Smooth muscle cell (in vitro differentiated cells): ENCODE data around the gene PPP1R13B. TPM values are rescaled to one million over a fixed set of nuclear protein-coding genes. Genes with fewer than 3 reads are reported as not detected.

Experiments used
- DNase-seq: peaks from one replicate; lab custom pipeline; 2025; ENCODE audit not compliant: unreplicated experiment; lab: John Stamatoyannopoulos, UW
- H2AFZ ChIP-seq: fragments of 200-600 bp; sonication (generic); 2 replicates; pipeline ENCODE4 v1.6.0; 2016; ENCODE audit warnings: antibody characterized with exemption, low read depth, mild to moderate bottlenecking
- H3F3A ChIP-seq: fragments of 200-600 bp; sonication (generic); 2 replicates; pipeline ENCODE4 v1.6.0; 2017; ENCODE audit warnings: antibody characterized with exemption, low read depth
- H3K27ac ChIP-seq: fragments of 200-600 bp; sonication (generic); 2 replicates; pipeline ENCODE4 v1.5.1; 2016; ENCODE audit warnings: low read depth, mild to moderate bottlenecking
- H3K27me3 ChIP-seq: fragments of 200-600 bp; sonication (generic); 2 replicates; pipeline ENCODE4 v1.6.1; 2016; ENCODE audit warnings: low read depth, mild to moderate bottlenecking
- H3K36me3 ChIP-seq: fragments of 200-600 bp; sonication (generic); 2 replicates; pipeline ENCODE4 v1.5.1; 2016; ENCODE audit warnings: low read depth
- H3K4me1 ChIP-seq: fragments of 200-600 bp; sonication (generic); 2 replicates; pipeline ENCODE4 v1.5.1; 2016; ENCODE audit warnings: low read depth
- H3K4me2 ChIP-seq: fragments of 200-600 bp; sonication (generic); 2 replicates; pipeline ENCODE4 v1.6.0; 2016; ENCODE audit warnings: mild to moderate bottlenecking
- H3K4me3 ChIP-seq: fragments of 200-600 bp; sonication (generic); 2 replicates; pipeline ENCODE4 v1.5.1; 2016; ENCODE audit warnings: mild to moderate bottlenecking
- H3K79me2 ChIP-seq: fragments of 200-600 bp; sonication (generic); 2 replicates; pipeline ENCODE4 v1.6.0; 2016; ENCODE audit warnings: low read depth, mild to moderate bottlenecking
- H3K9ac ChIP-seq: fragments of 200-600 bp; sonication (generic); 2 replicates; pipeline ENCODE4 v1.6.0; 2016; ENCODE audit warnings: low read depth
- H3K9me3 ChIP-seq: fragments of 200-600 bp; sonication (generic); replicated peaks from 2 replicates; pipeline ENCODE4 v1.5.1; 2016; ENCODE audit warnings: low read depth
- H4K20me1 ChIP-seq: fragments of 200-600 bp; sonication (generic); 2 replicates; pipeline ENCODE4 v1.6.0; 2016; ENCODE audit warnings: low read depth
- CTCF ChIP-seq: fragments of 200-600 bp; sonication (generic); IDR thresholded peaks from 2 replicates; pipeline ENCODE4 v1.5.1; 2017; ENCODE audit warnings: borderline replicate concordance, mild to moderate bottlenecking, antibody characterized with exemption; ENCODE audit not compliant: insufficient read depth, poor library complexity, severe bottlenecking
- WGBS: methylation state at CpG from one replicate; pipeline ENCODE4 v1.1.7; 2016; ENCODE audit warnings: low lambda C conversion rate; 5-methylcytosine and 5-hydroxymethylcytosine counted together
- polyA plus RNA-seq: library from polyadenylated mRNA; unstranded; fragments of >200 nt; fragmentation: Nextera tagmentation; extraction: Ambion mirVana; gene quantifications from 2 replicates; pipeline ENCODE4 v1.2.1, GENCODE V29; 2016
- total RNA-seq: library from RNA; depleted of rRNA; stranded (reverse); fragments of >200 nt; gene quantifications from 2 replicates; pipeline ENCODE4 v1.2.3, GENCODE V29; 2014

PPP1R13B gene
- total and polyA plus RNA-seq, 2 experiments from 2014 or later = 2.3 to 4.3 TPM

- H3F3A ChIP-seq = no peaks in the 10 kb centered on the region
- peaks cover 10% of the 10 kb centered on the region for H3K4me1 ChIP-seq
- no peak for TF ChIP-seq CTCF
- no peaks in the 10 kb centered on the region for H3K27me3 ChIP-seq
- 28% methylated on average over 50 of the region's 53 CpGs for WGBS
- H2AFZ ChIP-seq = peak overlapping the region; percentile 75
- no peak overlapping the region for H3K4me3 ChIP-seq
- H3K9ac ChIP-seq = no peak overlapping the region
- no peak for DNase-seq
- peak overlapping the region; percentile 72 for H3K4me2 ChIP-seq
- H3K36me3 ChIP-seq = no peaks in the 10 kb centered on the region
- H4K20me1 ChIP-seq = no peaks in the 10 kb centered on the region
- H3K79me2 ChIP-seq = no peaks in the 10 kb centered on the region
- no peaks in the 10 kb centered on the region for H3K9me3 ChIP-seq
- no peak overlapping the region for H3K27ac ChIP-seq
These were observed 24.5 kb upstream of the PPP1R13B start for GRCh38 chr14:103871596-103872480.

DNA sequence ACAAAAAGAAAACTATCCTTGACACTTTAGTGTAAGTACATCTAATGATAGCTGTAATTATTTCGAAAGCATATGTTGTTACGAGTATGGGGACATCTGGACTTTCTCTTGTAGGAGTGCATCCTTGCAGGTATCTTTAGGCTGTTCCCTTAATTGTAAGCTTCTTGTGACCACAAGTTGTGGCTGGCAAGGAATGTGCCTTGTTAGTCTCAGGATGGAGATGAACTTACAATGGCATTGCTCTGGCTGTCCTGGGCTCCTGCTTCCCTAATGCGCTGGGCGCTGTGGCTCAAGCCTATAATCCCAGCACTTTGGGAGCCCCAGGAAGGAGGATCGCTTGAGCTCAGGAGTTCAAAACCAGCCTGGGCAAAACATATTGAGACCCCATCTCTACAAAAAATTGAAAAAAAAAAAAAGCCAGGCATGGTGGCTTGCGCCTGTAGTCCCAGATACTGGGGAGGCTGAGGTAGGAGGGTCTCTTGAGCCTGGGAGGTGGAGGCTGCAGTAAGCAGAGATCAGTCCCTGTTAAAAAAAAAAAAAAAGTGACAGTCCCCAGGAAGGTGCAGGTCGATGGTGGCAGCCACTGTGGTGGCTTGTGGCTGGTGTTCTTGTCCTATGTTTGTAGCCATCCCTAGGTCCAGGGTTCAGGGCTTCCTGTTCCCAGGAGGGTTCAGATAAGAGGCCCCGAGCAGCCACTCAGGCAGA is 23.7 kb upstream of the PPP1R13B start:
- no peak overlapping the region for H3K4me2 ChIP-seq

DNA sequence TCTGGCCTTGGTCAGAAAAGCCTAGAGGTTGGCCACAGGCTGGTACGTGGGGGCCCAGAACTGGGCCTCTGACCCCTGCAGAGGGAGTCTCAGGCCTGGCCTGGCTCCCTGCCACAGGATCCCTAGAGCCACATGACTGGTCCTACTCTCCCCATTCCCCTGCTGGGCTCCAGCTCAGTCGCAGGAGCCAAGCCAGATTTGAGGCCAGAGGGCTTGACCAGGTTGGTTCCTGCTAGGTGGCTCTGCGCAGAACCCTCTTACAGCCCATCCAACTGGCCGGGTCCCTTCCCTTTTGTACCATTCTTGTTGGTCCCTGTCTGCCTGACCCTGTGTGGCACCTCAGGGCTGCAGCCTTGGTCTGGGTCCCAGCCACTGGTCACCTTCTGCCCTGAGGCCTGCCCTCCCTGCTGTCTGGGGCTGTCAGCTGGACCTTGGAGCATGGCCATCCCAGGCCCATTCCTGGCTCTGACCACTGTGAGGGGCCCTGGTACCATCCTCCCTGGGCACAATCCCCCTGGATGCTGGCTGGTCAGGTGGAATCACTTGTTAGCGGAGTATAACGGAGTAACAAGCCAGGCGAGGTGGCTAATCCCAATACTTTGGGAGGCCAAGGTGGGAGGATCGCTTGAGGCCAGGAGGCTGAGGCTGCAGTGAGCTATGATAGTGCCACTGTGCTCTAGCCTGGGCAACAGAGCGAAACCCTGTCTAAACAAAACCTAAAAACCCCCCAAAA is 22.9 kb upstream of the PPP1R13B start:
- Histone ChIP-seq H3K4me3 (no peak overlapping the region), H4K20me1 (no peaks in the 10 kb centered on the region), H3K4me2 (no peak overlapping the region), H2AFZ (no peak overlapping the region), H3K27me3 (no peaks in the 10 kb centered on the region), H3K79me2 (no peaks in the 10 kb centered on the region), H3K9me3 (no peaks in the 10 kb centered on the region), H3K27ac (no peak overlapping the region), H3K36me3 (no peaks in the 10 kb centered on the region), H3K4me1 (peaks cover 10% of the 10 kb centered on the region), H3K9ac (no peak overlapping the region), H3F3A (no peaks in the 10 kb centered on the region)
- no peak for TF ChIP-seq CTCF
- 96% methylated on average over 9 of the region's 9 CpGs for WGBS
- no peak for DNase-seq

More for the DNA sequence above, 23.7 kb upstream of the PPP1R13B start:
- Histone ChIP-seq H3K27ac (no peak overlapping the region), H3F3A (no peaks in the 10 kb centered on the region), H2AFZ (no peak overlapping the region), H3K4me3 (no peak overlapping the region), H3K9ac (no peak overlapping the region), H3K27me3 (no peaks in the 10 kb centered on the region), H3K79me2 (no peaks in the 10 kb centered on the region), H4K20me1 (no peaks in the 10 kb centered on the region), H3K4me1 (peaks cover 10% of the 10 kb centered on the region), H3K36me3 (no peaks in the 10 kb centered on the region), H3K9me3 (no peaks in the 10 kb centered on the region)
- WGBS = 88% methylated on average over 8 of the region's 8 CpGs
- no peak for DNase-seq
- TF ChIP-seq CTCF = no peak
